DOHH2 (cell line): ENCODE data around the gene CCZ1B.
"Not testable (repeated sequence)": the region's sequence is repeated elsewhere in the genome, so short reads cannot be mapped to it uniquely, and the experiment has no call there.

Experiments used
- CTCF ChIP-seq: fragments of 200-600 bp; sonication (generic); IDR thresholded peaks from one replicate; pipeline ENCODE4 v1.5.1; 2014; ENCODE audit warnings: antibody characterized with exemption, mild to moderate bottlenecking, low read depth, low read length; ENCODE audit not compliant: poor library complexity, severe bottlenecking
- EZH2phosphoT487 ChIP-seq: fragments of 200-600 bp; sonication (generic); IDR thresholded peaks from 2 replicates; pipeline ENCODE4 v1.6.1; 2017; ENCODE audit warnings: borderline replicate concordance, mild to moderate bottlenecking, antibody characterized with exemption, low read length, moderate library complexity, mixed read lengths

- TF ChIP-seq CTCF, EZH2phosphoT487: not testable (repeated sequence)
These were observed 21.7 kb upstream of the CCZ1B start for GRCh38 chr7:6847751-6848150.
